ENCODE data around the gene ANAPC13. TPM values are rescaled to one million over a fixed set of nuclear protein-coding genes. Genes with fewer than 3 reads are reported as not detected.

ANAPC13 gene
- total RNA-seq, 1 donor from 2014 or later, result 24.1 TPM

- DNase-seq (ENCODE audit: extremely low spot score in 2 of 2), result no peak
- peaks cover 0 to 1% of the 10 kb centered on the region in 2 donors for H3K36me3 ChIP-seq
- H3K4me1 ChIP-seq, result no peaks in the 10 kb centered on the region
- H3K27ac ChIP-seq, result no peak overlapping the region
- no peaks in the 10 kb centered on the region for H3K27me3 ChIP-seq
- H3K4me3 ChIP-seq, result no peak overlapping the region
- TF ChIP-seq POLR2AphosphoS5 (IDR thresholded peaks at IDR 0.05; ENCODE audit: insufficient read depth in 1 of 2, low read depth in 1 of 2) (no peak), POLR2A (IDR thresholded peaks at IDR 0.05) (no peak), CTCF (IDR thresholded peaks at IDR 0.05) (no peak)
- intact Hi-C loops (cut with DNase I), result no loop called here
- no peaks in the 10 kb centered on the region for H3K9me3 ChIP-seq
Observed at GRCh38 chr3:134516905-134517304, 31.1 kb upstream of the ANAPC13 start.

- Histone ChIP-seq H3K4me1 (no peaks in the 10 kb centered on the region), H3K27me3 (no peaks in the 10 kb centered on the region), H3K4me3 (no peak overlapping the region), H3K36me3 (peaks cover 0 to 17% of the 10 kb centered on the region in 2 donors), H3K27ac (no peak overlapping the region), H3K9me3 (no peaks in the 10 kb centered on the region)
- intact Hi-C loops (cut with DNase I), result loop anchor here (5.0 kb wide), 1 partner anchor 1254 kb away; no protein-coding TSS in a partner anchor
- DNase-seq (ENCODE audit: extremely low spot score in 2 of 2), result no peak
- TF ChIP-seq CTCF (IDR thresholded peaks at IDR 0.05) (no peak), POLR2A (IDR thresholded peaks at IDR 0.05) (no peak), POLR2AphosphoS5 (IDR thresholded peaks at IDR 0.05; ENCODE audit: insufficient read depth in 1 of 2, low read depth in 1 of 2) (no peak)
Observed at GRCh38 chr3:134511500-134511899, 25.7 kb upstream of the ANAPC13 start.

GRCh38 chr3:134505485-134505884 lies 19.7 kb upstream of the ANAPC13 start:
- TF ChIP-seq POLR2AphosphoS5 (IDR thresholded peaks at IDR 0.05; ENCODE audit: insufficient read depth in 1 of 2, low read depth in 1 of 2), result no peak
- no peak for TF ChIP-seq POLR2A (IDR thresholded peaks at IDR 0.05)
- no peak for TF ChIP-seq CTCF (IDR thresholded peaks at IDR 0.05)
- H3K4me3 ChIP-seq, result no peak overlapping the region
- no peaks in the 10 kb centered on the region for H3K9me3 ChIP-seq
- no peak for DNase-seq (ENCODE audit: extremely low spot score in 2 of 2)
- intact Hi-C loops (cut with DNase I), result no loop called here
- no peak overlapping the region for H3K27ac ChIP-seq
- peaks cover 0 to 15% of the 10 kb centered on the region in 2 donors for H3K36me3 ChIP-seq
- H3K4me1 ChIP-seq, result no peaks in the 10 kb centered on the region
- H3K27me3 ChIP-seq, result no peaks in the 10 kb centered on the region

GRCh38 chr3:134504132-134504531 lies 18.3 kb upstream of the ANAPC13 start:
- H3K9me3 ChIP-seq, result no peaks in the 10 kb centered on the region
- H3K4me3 ChIP-seq, result no peak overlapping the region
- H3K27ac ChIP-seq, result no peak overlapping the region
- H3K27me3 ChIP-seq, result no peaks in the 10 kb centered on the region
- H3K4me1 ChIP-seq, result no peaks in the 10 kb centered on the region
- no peak for TF ChIP-seq POLR2AphosphoS5 (IDR thresholded peaks at IDR 0.05; ENCODE audit: insufficient read depth in 1 of 2, low read depth in 1 of 2)
- no peak for TF ChIP-seq CTCF (IDR thresholded peaks at IDR 0.05)
- no peak for TF ChIP-seq POLR2A (IDR thresholded peaks at IDR 0.05)
- H3K36me3 ChIP-seq, result peaks cover 0 to 12% of the 10 kb centered on the region in 2 donors
- DNase-seq (ENCODE audit: extremely low spot score in 2 of 2), result no peak
- intact Hi-C loops (cut with DNase I), result no loop called here

- Histone ChIP-seq H3K27me3 (no peaks in the 10 kb centered on the region), H3K4me1 (no peaks in the 10 kb centered on the region), H3K9me3 (no peaks in the 10 kb centered on the region), H3K36me3 (peaks cover 0 to 12% of the 10 kb centered on the region in 2 donors), H3K4me3 (no peak overlapping the region), H3K27ac (no peak overlapping the region)
- DNase-seq (ENCODE audit: extremely low spot score in 2 of 2), result no peak
- intact Hi-C loops (cut with DNase I), result no loop called here
- TF ChIP-seq POLR2AphosphoS5 (IDR thresholded peaks at IDR 0.05; ENCODE audit: insufficient read depth in 1 of 2, low read depth in 1 of 2) (no peak), POLR2A (IDR thresholded peaks at IDR 0.05) (no peak), CTCF (IDR thresholded peaks at IDR 0.05) (no peak)
Observed at GRCh38 chr3:134503266-134503665, 17.5 kb upstream of the ANAPC13 start.
